ENCODE results near the gene MLH1.
"Not testable (repeated sequence)": the region's sequence is repeated elsewhere in the genome, so short reads cannot be mapped to it uniquely, and the experiment has no call there.

The MLH1 gene

GRCh38 chr3:36993326-36994283, at the start of gene MLH1:
TSS of gene MLH1 (plus strand) at chr3:36993518. CDS start at chr3:36993548, 30 bp downstream.
- DNase-seq = no peak

GRCh38 chr3:36943601-36944000, 49.7 kb upstream of the MLH1 start:
- DNase-seq = no peak

- DNase-seq = peak in 3 of 4 experiments; percentile 12 to 18 (median 12)
Measured at GRCh38 chr3:36944012-36944640, 49.2 kb upstream of the MLH1 start.

GRCh38 chr3:36944641-36945270, 48.6 kb upstream of the MLH1 start, which contains the start of gene TRANK1:
TSS of gene TRANK1 (minus strand) at chr3:36945054. CDS start at chr3:36944809, 245 bp downstream.
- DNase-seq = peak; percentile 32 to 73 (median 56)

- DNase-seq = peak in 1 of 4 experiments; percentile 2
Measured at GRCh38 chr3:36945333-36945980, 47.9 kb upstream of the MLH1 start.

- DNase-seq = not testable (repeated sequence)
Measured at GRCh38 chr3:36947814-36948213, 45.5 kb upstream of the MLH1 start.

GRCh38 chr3:36954452-36955134, 38.7 kb upstream of the MLH1 start:
- no peak for DNase-seq

- no peak for DNase-seq
Measured at GRCh38 chr3:36956155-36956554, 37.2 kb upstream of the MLH1 start.

- DNase-seq = no peak
Measured at GRCh38 chr3:36957063-36957462, 36.3 kb upstream of the MLH1 start.

- no peak for DNase-seq
Measured at GRCh38 chr3:36957862-36958686, 35.2 kb upstream of the MLH1 start.

GRCh38 chr3:36959821-36960220, 33.5 kb upstream of the MLH1 start:
- DNase-seq = no peak

- no peak for DNase-seq
Measured at GRCh38 chr3:36960502-36960901, 32.8 kb upstream of the MLH1 start.

- DNase-seq = not testable (repeated sequence)
Measured at GRCh38 chr3:36963008-36963407, 30.3 kb upstream of the MLH1 start.

- DNase-seq = no peak
Measured at GRCh38 chr3:36964331-36964730, 29.0 kb upstream of the MLH1 start.

GRCh38 chr3:36964817-36965216, 28.5 kb upstream of the MLH1 start:
- no peak for DNase-seq

GRCh38 chr3:36965440-36965839, 27.9 kb upstream of the MLH1 start:
- DNase-seq = no peak

- no peak for DNase-seq
Measured at GRCh38 chr3:36969085-36969484, 24.2 kb upstream of the MLH1 start.

GRCh38 chr3:36969540-36970432, 23.5 kb upstream of the MLH1 start:
- no peak for DNase-seq

- no peak for DNase-seq
Measured at GRCh38 chr3:36972163-36972562, 21.2 kb upstream of the MLH1 start.

- no peak for DNase-seq
Measured at GRCh38 chr3:36973139-36973538, 20.2 kb upstream of the MLH1 start.
